RKO (cell line): Measurements from ENCODE around the gene CDC27.
A peak's percentile ranks its signal among the peaks of the same experiment; 100 is the strongest.
"Not testable (repeated sequence)": the region's sequence is repeated elsewhere in the genome, so short reads cannot be mapped to it uniquely, and the experiment has no call there.

ENCODE experiments used
- DNase-seq: peaks from one replicate; pipeline ENCODE4 v3.0.0-alpha.2; 2016; ENCODE audit warnings: low spot score

CDC27 gene

DNA sequence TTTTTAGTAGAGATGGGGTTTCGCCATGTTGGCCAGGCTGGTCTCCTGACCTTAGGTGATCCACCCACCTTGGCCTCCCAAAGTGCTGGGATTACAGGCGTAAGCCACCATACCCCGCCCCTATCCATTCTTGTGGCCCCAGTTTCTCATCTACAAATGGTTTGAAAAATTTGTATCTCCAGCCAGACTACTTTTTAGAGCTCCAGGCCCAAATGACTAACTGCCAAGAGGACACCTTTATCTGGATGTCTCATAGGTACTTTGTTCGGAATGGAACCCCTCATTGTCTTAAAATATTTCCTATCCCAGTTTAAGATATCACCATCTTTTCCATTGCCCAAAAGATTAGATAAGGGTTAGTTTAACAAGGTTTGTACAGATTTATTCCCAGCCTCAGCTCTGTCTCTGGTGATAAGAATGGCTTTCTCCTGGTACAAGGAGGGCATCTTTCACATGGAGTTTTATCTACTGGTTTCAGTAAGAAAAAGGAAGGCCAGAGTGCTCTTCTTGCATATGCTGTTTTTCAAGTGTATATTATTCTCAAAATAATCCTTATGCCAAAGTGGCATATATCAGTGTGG is 4.9 kb upstream of the CDC27 start:
- DNase-seq = no peak

DNA sequence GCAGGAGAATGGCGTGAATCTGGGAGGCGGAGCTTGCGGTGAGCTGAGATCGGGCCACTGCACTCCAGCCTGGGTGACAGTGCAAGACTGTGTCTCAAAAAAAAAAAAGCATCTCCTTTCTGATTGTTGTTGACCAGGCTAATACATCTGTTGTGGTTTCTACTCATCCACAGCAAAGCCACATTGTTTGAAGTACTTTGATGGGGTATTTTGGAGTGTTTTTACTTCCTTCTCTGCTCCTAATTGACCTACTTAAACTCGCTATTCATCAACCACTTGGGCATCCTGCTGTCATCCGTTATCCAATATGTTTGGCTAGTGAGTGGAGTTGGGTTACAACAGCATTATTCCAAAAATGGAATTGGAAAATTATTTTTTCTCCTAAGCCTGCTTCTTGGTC is 3.5 kb upstream of the CDC27 start:
- DNase-seq = no peak

DNA sequence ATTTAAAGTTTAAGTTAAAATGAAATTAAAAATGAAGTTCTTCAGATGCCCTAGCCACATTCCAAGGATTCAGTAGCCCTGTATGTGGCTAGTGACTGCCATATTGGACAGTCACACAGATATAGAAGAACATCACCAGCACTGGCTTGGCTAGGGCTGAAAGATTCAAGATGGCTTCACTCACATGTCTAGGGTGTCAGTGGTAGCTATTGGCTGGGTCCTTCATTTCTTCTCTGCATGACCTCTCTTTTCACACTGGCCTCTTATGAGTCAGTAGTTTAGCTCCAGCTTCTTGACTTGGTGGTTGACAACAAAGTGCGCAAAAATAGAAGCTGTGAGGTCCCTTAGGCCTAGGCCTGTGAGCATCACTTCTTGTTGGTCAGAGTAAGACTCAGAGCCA is 1.7 kb upstream of the CDC27 start:
- DNase-seq = no peak

DNA sequence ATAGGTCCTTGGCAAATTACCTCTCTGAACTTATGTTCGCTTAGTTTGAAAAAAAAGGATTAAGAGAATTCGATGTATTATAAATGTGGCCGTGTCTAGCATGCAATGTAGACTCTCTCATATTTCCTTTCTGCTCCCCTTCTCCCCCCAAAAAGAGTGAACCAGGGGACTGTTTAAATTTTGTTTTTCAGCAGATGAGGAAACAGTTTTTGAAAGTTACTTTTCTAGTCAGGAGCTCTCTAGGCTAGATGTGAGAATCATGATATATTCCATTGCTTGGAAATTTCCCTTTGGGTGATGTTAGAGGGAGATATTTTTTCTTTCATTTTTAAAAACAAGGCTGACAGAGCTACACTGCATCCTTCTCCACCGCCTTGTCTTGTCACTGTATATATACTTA is 1.1 kb upstream of the CDC27 start:
- no peak for DNase-seq

DNA sequence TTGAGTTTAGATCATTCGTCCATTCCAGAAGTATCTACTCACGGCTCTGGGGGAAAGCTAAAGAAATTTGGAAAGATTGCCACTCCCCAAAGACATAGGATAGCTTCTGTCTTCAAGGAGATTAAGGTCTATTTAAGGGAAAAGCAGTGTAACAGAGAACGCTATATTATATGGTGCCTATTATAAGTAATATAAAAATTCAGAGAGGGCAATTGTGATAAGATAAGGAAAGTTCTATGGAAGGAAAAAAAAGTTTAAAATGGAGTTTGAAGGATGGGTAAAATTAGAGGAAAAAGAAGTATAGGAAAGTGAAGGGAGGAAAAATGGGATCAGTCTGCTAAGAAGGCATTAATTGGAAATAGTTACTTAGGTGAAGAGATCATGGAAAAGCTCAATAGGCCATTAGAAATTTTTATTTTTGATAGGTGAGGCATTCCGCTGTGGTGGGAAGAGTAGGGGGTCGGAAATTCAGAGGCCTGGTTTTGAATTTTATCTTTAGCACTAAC is 690 bp upstream of the CDC27 start:
- DNase-seq = no peak

DNA sequence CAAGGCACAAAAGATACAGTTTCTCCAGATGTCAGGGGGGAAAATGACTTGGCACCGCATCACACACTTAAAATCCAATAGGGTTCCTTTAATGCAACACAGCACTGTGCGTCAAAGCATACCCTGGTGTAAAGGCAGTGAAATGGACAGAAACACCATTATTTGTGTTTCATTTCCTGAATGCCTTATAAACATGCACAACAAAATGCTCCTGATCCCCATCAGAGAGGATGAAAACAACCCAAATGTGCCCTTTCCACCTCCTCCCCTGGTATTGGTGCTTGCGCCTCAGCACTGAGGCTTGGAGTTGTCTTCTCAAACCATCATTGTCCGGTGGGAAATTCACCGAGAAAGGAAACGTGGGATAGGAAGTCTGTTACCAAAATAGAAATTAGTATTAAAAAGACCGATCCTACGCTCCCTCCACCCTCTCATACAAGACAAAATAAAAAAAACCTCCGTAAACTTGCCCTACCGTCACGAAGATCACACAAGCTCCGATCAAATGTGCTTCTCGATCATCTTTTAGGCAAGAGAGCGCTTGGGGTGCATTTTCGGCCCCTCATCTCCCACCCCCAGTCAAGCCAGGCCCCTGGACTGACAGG is 722 bp downstream of the CDC27 start:
- DNase-seq = peak; percentile 83

DNA sequence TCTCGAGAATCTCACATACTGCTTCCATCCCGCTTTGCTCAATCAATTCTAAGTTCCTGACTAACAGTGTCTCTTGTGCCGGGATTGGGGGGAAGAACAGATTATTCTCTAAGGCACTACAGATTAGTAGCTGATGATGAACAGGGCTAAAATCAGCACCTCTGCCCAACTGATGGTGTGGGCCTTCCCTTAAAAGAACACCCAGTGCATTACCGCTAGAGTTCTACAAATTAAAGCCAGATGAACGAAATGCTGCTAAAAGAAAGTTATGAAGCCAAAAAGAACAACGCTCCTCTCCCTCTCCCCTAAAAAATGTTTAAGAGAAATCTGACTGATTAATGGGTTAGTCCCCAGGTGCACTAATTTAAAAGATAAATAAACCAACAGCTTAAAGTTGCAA is 4.4 kb downstream of the CDC27 start:
- DNase-seq = no peak

DNA sequence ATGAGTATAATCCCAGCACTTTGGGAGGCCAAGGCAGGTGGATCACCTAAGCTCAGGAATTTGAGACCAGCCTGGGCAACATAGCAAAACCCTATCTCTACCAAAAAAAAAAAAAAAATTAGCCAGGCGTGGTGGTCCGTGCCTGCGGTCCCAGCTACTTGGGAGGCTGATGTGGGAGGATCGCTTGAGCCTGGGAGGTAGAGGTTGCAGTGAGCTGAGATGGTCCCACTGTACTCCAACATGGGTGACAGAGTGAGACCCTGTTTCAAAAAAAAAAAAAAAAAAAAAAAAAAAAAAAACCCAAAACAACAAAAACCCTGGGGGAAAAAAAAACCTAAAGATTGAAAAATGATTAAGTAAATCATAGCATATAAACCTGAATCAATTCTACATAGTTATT is 8.1 kb downstream of the CDC27 start:
- DNase-seq = not testable (repeated sequence)

DNA sequence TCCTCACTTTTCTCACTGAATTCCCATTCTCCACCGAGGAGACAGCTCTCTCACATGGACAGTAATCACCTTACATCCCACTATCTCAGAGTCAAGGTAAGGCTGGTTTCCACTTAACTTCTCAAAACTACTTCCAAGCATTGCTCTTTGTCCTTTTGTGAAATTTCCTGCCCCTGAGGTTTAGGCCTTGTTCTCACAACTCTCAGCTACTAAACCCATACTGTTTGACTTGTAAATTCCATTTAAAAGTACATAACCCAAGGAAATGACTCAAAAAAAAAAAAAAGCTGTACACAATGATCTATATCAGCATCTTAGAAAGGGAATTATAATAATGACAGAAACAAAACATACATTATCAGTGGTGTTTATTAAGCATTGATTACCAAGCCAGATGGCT is 8.8 kb downstream of the CDC27 start:
- DNase-seq = no peak

DNA sequence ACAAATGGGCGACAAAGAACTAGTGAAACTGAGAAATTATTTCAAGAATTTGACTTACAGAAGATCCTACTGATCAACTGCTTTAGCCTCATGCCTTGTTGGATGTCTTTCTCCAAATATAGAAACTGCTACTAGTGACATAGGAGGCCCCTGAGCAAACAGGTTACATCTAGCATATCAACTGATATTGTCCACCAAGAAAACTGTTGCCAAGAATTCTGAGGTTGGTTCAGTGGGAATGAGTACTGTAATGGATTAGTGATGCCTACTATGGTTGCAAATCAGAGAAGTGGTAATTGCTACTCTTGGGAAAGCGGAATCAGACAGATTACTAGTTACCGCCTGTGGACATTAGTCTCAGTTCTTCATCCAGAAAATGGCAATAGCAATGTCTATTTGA is 10.0 kb downstream of the CDC27 start:
- DNase-seq = no peak

DNA sequence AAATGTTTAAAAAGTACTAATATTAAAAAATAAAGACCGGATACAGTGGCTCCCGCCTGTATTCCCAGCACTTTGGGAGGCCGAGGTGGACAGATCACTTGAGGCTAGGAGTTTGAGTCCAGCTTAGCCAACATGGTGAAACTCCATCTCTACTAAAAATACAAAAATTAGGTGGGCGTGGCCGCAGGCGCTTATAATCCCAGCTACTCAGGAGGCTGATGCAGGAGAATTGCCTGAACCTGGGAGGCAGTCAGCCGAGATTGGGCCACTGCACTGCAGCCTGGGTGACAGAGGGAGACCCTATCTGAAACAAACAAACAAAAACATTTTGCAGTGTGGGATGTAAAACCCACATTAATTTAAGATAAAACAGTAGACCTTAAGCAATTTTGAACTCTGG is 11.8 kb downstream of the CDC27 start:
- DNase-seq = no peak

DNA sequence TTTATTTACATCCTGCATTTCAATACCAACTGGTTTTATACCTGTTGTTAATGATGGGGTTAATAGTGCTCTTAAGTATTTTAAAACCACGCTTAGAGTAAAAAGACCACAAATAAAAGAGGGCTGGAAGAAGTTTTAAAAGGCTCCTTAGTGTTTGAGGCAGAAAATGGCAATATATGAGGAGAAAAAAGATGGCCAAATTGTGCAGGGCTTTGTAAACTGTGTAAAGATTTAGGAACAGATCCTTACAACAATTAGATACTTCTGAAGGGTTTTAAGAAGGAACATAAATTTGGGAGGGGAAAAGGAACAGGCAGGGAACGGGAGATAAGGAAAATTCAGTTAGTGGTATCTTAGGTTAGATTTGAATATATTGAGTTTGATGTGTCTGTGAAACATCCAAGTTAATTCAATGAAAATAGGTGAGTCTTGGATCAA is 12.7 kb downstream of the CDC27 start:
- DNase-seq = peak; percentile 39

DNA sequence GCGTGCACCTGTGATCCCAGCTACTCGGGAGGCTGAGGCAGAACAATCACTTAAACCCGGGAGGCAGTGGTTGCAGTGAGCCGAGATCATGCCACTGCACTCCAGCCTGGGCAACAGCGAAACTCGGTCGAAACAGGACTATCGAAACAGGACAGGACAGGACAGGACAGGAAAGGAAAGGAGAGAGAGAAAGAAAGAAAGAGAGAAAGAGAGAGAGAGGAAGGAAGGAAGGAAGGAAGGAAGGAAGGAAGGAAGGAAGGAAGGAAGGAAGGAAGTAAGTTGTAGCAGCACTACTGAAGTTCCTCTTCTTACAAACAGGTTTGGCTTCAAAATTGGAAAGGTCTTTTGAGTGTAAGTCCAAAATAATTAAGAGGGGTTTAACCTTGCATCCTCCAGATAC is 14.3 kb downstream of the CDC27 start:
- not testable (repeated sequence) for DNase-seq

DNA sequence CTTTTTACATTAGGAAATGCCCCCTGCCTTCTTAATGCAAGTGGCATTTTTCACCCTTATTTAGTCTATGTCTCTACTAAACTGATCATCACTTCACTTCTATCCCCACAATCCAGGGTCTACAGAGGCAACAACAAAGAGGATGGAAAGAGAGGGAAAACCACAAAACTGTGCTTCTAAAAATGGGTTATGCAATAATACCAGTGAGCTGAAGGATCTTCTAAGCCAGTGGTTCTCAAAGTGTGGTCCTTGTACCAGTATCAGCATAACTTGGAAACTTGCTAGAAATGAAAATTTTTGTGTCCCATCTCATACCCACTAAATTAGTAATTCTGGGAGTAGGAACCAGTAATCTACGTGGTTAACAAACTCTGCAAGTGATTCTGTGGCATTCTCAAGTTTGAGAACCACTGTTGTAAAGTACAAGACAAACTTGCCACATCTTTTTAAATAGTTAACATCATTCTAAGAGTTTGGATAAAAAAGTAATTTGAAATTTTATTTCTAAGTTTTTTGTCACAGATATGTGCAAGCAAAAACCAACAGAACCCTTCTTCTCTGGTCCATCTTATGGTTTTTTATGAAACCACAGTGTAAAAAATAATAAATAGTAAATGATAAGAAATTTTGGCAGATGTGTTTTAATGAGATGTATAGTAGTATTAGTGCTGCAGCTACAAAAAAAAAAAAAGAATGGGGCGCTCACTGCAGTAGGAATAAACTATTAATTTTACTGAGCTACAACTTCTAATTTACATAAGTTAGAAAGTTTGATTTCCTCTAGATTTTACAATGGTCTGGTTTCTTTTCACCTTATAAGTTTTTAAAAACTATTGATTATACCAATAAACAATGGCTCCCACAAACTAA is 16.2 kb downstream of the CDC27 start:
- no peak for DNase-seq

DNA sequence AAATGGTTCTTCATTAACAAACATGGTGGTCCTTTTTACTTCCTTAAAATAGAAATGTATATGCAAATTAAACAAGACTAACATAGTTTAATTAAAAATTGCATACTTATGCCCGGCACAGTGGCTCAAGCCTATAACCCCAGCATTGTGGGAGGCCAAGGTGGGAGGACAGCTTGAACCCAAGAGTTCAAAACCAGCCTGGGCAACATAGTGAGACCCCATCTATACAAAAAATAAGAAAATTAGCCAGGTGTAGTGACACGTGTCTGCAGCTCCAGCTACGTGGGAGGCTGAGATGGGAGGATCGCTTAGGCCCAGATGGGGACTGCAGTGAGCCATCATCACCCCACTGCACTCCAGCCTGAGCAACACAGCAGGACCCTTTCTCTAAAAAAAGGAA is 18.4 kb downstream of the CDC27 start:
- DNase-seq = no peak

DNA sequence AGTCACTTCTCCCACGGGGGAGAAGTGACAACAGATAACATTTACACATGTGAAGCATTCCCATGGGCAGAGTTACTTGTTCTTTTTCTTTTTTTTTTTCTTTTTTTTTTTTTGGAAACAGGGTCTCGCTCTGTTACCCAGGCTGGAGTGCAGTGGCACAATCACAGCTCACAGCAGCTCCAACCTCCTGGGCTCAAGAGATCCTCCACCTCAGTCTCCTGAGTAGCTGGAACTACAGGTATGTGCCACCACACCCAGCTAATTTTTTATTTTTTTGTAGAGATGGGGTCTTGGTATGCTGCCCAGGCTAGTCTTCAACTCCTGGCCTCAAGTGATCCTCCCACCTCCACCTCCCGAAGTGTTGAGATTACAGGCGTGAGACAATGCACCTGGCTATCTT is 20.2 kb downstream of the CDC27 start:
- DNase-seq = not testable (repeated sequence)

DNA sequence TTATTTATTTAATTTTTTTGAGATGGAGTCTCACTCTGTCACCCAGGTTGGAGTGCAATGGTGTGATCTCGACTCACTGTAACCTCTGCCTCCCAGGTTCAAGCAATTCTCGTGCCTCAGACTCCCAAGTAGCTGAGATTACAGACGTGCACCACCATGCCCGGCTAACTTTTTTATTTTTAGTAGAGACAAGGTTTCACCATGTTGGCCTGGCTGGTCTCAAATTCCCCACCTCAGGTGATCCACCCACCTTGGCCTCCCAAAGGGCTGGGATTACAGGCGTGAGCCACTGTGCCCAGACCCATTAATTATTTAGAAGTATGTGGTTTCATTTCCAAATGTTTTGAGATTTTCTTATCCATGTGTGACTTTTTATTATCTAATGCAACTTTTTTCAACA is 22.2 kb downstream of the CDC27 start:
- DNase-seq = not testable (repeated sequence)

DNA sequence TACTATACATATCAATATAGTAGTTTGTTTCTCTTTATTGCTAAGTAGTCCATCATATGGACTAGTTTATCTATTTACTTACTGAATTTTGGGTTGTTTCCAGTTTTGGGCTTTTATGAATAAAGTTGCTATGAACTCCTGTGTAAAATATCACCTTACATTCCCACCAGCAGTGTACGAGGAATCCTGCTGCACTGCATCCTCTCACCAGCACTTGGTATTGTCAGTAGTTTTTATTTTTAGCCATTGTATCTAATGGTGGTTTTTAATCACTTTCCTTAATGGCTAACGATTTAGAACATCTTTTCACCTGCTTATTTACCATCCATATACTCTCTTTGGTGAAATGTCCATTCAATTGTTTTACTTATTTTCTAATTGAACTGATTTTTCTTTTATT is 24.0 kb downstream of the CDC27 start:
- DNase-seq = no peak

DNA sequence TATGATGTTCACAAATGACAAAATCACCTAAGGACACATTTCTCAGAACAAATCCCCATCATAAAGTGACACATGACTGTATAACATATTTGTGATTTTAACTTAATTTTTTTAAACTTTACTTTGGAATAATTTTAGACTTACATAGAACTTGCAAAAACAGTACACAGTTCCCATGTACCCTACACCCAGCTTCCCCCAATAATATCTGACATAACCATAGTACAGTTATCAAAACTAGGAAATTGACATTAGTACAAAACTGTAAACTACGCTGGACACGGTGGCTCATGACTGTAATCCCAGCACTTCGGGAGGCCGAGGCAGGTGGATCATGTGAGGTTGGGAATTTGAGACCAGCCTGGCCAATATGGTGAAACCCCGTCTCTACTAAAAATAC is 24.8 kb downstream of the CDC27 start:
- no peak for DNase-seq

DNA sequence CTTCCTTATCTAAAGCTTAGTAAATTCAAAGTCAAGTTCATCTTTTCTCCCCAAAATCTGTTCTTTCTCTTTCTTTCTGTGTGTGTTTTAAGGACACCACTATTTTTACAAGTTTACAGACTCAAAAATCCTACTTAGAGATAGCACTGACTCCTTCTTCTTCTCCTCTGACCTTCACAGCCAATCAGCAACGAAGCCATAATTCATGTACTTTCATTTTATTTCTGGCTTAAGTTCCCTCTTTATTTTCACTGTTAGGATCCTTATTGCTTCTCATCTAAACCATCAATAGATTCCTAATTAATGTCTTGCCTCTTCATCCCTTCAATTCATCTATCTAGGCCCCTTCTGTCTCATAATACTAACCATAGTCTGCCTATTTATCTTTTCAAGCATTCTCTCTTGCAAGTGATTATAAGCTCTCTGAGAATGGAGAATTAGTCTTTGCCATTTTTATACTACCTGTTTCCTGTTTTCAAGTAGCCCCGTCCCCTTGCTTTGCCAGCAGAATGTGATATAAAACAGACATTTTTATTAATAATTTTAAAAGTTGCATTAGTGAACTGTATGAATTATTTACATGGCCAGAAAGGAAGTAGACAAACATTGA is 27.0 kb downstream of the CDC27 start:
- no peak for DNase-seq

DNA sequence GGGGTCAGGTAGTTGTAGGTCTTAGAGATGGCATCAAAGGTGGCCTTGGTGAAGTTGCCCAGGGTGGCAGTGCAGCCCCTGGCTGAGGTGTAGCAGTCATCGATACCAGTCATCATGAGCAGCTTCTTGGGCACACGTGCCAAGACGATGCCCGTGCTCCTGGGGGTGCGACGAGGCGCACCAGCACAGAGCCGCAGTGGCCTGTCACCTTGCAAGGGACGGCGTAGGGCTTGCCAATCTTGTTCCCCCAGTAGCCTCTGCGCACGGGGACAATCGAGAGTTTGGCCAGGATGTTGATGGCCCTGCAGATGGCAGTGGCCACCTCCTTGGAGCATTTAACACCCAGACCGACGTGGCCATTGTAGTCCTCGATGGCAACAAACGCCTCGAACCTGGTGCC is 29.8 kb downstream of the CDC27 start:
- DNase-seq = no peak

DNA sequence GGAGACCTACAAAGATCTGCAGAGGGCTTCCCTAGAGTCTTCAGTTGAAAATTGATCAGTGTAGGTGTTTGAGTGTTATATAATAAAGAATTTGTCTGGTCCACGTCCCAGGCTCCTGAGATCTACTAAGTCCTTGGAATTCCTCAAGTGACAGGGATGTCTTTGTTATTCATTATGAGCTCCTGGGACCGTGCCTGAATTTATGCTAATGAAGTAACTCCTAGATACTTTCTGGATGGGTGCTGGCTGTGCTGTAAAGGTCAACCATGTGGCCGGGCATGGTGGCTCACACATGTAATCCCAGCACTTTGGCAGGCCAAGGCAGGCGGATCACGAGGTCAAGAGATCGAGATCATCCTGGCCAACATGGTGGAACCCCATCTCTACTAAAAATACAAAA is 43.7 kb downstream of the CDC27 start:
- DNase-seq = no peak

DNA sequence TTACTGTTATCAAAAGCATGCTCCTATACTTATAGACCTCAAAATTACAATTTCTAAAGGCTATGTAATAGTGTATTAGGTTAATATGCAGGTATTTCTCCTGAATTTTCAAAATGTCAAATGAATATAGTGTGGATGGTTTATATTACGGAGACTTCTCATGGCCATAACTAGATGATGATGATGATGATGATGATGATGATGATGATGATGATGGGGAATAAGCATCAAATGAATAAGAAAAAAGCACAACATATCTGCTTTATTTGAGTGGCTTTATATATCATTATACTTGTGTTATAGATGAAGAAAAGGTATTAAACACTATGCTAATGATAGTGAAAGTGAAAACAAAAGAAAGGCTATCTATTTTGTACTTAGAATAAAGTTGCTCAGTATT is 53.9 kb downstream of the CDC27 start:
- no peak for DNase-seq
